Gastroesophageal sphincter (tissue), 4 donors: ENCODE data around the gene NEDD4L. TPM values are rescaled to one million over a fixed set of nuclear protein-coding genes. Genes with fewer than 3 reads are reported as not detected.

Experiments
- ATAC-seq: fragments of 150-250 bp; one replicate; pipeline ENCODE4 v1.9.1; 2016; ENCODE audit warnings: mild to moderate bottlenecking, moderate library complexity
- H3K27ac ChIP-seq, 4 donors: fragments of 200-600 bp; sonication (generic) in 3 of 4; 1 replicate in 3 of 4; 2 replicates in 1 of 4; pipeline ENCODE4 v1.5.1; 2016 to 2019
- H3K27me3 ChIP-seq: fragments of 200-600 bp; sonication (generic); one replicate; pipeline ENCODE4 v1.5.1; 2019
- H3K36me3 ChIP-seq, 2 donors: fragments of 200-600 bp; sonication (generic); one replicate each; pipeline ENCODE4 v1.5.1; 2019; ENCODE audit warnings: control low read depth in 1 of 2
- H3K4me1 ChIP-seq, 3 donors: fragments of 200-600 bp; sonication (generic); 1 replicate in 2 of 3; 2 replicates in 1 of 3; pipeline ENCODE4 v1.5.1; 2016 to 2019; ENCODE audit warnings: control low read depth in 2 of 3
- H3K4me3 ChIP-seq, 2 donors: fragments of 200-600 bp; sonication (generic); one replicate each; pipeline ENCODE4 v1.5.1; 2019; ENCODE audit warnings: mild to moderate bottlenecking in 1 of 2, moderate library complexity in 1 of 2
- H3K9me3 ChIP-seq, 3 donors: fragments of 200-600 bp; sonication (generic); one replicate each; pipeline ENCODE4 v1.5.1; 2017 to 2019; ENCODE audit warnings: control low read depth in 2 of 3
- EP300 ChIP-seq: sonication (generic); formaldehyde crosslinking; IDR thresholded peaks from one replicate; pipeline ENCODE4 v1.6.1; 2017; ENCODE audit warnings: antibody characterized with exemption, mild to moderate bottlenecking
- POLR2A ChIP-seq, 2 donors: fragments of 450-650 bp; IDR thresholded peaks; one replicate each; pipeline ENCODE4 v1.6.1; 2017; ENCODE audit warnings: antibody characterized with exemption in 2 of 2, mild to moderate bottlenecking in 2 of 2, moderate library complexity in 1 of 2
- POLR2AphosphoS5 ChIP-seq: sonication (generic); formaldehyde crosslinking; IDR thresholded peaks from one replicate; pipeline ENCODE4 v1.6.1; 2017; ENCODE audit warnings: antibody characterized with exemption
- WGBS, 2 donors: methylation state at CpG; one replicate each; pipeline ENCODE4 v1.1.5; 2018; ENCODE audit warnings: low coverage in 1 of 2; 5-methylcytosine and 5-hydroxymethylcytosine counted together
- total RNA-seq, 4 donors: library from RNA; depleted of rRNA; stranded (reverse); fragments of >200 nt; gene quantifications; one replicate each; pipeline ENCODE4 v1.1.0, GENCODE V29; 2016
- TF ChIP-seq, protein P1 (sequence below), 4 experiments: fragments of 200-600 bp in 2 of 4; fragments of 450-650 bp in 2 of 4; sonication (generic) in 1 of 4; IDR thresholded peaks; one replicate each; pipeline ENCODE4 v1.5.1; 2017 to 2019; ENCODE audit warnings: antibody characterized with exemption in 4 of 4, mild to moderate bottlenecking in 2 of 4, moderate library complexity in 2 of 4

The NEDD4L gene
- total RNA-seq, 4 donors from 2014 or later = 37.0 to 50.9 (median 43.0) TPM

DNA sequence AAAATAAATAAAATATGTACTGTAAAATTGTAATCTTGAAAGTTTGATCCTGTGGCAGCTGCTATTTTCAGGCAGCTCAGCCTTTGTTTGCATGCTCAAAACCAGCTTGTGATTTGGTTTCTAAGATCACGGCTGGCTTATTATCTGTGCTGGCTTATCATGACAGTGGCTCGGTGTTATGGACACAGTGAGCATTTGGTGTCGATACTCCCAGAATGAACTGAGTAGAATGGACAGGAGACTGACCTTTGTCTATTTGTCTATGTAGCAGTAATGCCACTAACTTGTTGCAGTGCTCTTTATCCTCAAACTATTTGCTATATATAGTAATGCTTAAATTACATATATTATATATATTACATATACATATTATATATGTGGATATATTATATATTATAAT, 58.8 kb downstream of the NEDD4L start:
- Histone ChIP-seq H3K9me3 (no peaks in the 10 kb centered on the region), H3K27ac (no peak overlapping the region), H3K4me1 (peaks cover 0 to 22% (median 0%) of the 10 kb centered on the region in 3 donors), H3K27me3 (no peaks in the 10 kb centered on the region), H3K4me3 (no peak overlapping the region), H3K36me3 (no peaks in the 10 kb centered on the region)
- WGBS, 2 donors = 73 to 77% methylated on average over 3 of the region's 3 CpGs
- ATAC-seq = no peak
- no peak for TF ChIP-seq EP300
- TF ChIP-seq, protein P1, sequence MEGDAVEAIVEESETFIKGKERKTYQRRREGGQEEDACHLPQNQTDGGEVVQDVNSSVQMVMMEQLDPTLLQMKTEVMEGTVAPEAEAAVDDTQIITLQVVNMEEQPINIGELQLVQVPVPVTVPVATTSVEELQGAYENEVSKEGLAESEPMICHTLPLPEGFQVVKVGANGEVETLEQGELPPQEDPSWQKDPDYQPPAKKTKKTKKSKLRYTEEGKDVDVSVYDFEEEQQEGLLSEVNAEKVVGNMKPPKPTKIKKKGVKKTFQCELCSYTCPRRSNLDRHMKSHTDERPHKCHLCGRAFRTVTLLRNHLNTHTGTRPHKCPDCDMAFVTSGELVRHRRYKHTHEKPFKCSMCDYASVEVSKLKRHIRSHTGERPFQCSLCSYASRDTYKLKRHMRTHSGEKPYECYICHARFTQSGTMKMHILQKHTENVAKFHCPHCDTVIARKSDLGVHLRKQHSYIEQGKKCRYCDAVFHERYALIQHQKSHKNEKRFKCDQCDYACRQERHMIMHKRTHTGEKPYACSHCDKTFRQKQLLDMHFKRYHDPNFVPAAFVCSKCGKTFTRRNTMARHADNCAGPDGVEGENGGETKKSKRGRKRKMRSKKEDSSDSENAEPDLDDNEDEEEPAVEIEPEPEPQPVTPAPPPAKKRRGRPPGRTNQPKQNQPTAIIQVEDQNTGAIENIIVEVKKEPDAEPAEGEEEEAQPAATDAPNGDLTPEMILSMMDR (IDR thresholded peaks at IDR 0.05) = no peak
- TF ChIP-seq POLR2A (IDR thresholded peaks at IDR 0.05) = no peak
- no peak for TF ChIP-seq POLR2AphosphoS5

DNA sequence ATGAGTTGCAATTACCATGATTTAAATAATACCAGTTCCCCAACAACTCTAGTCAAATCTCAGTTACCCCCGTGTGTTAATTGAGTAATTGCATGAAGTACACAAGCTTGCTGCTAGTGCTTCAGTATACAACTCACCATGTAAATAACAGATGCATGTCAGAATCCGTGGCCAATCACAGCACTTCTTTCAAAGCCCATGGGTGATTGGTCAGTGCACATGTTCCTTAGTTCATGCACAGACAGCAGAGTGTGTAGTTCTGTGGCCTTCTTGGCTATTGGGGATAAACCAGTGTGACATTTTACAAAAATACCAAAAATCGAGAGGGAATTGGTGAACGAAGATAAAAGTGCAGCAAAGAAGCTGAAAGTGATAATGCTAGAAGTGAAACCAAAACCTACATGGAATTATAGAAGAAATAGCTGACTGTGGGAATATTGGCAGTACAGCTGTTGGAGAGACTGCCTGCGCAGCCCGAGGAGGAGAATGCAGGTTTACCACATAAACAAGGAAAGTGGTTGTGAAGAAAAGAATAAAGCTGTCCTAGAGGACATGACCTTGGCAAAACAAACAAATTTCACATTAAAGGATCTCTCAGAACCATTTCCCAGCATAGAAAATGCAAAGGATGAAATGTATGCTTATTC, 59.4 kb downstream of the NEDD4L start:
- 56 to 77% methylated on average over 5 to 6 of the region's 6 CpGs for WGBS, 2 donors
- H3K9me3 ChIP-seq = no peaks in the 10 kb centered on the region
- TF ChIP-seq, protein P1 (IDR thresholded peaks at IDR 0.05) = no peak
- TF ChIP-seq EP300 (no peak), POLR2A (IDR thresholded peaks at IDR 0.05) (no peak), POLR2AphosphoS5 (no peak)
- peaks cover 0 to 22% (median 0%) of the 10 kb centered on the region in 3 donors for H3K4me1 ChIP-seq
- no peak overlapping the region for H3K4me3 ChIP-seq
- ATAC-seq = no peak
- no peaks in the 10 kb centered on the region for H3K36me3 ChIP-seq
- H3K27ac ChIP-seq = no peak overlapping the region
- H3K27me3 ChIP-seq = no peaks in the 10 kb centered on the region

DNA sequence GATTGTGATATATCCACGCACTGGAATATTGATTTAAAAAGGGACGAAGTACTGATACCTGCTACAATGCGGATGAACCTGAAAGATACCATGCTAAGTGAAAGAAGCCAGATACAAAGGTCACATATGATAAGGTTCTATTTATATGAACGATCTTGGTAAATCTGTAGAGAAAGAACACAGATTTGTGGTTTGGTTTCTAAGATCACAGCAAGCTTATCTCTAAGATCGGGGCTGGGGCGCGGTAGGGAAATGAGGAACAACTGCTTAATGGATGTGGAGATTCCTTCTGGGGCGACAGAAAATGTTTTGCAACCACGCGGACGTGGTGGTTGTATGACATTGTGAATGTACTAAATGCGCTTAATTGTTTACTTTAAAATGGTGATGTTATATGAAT, 60.1 kb downstream of the NEDD4L start:
- Histone ChIP-seq H3K27me3 (no peaks in the 10 kb centered on the region), H3K4me1 (peaks cover 0 to 22% (median 0%) of the 10 kb centered on the region in 3 donors), H3K4me3 (no peak overlapping the region), H3K9me3 (no peaks in the 10 kb centered on the region), H3K27ac (no peak overlapping the region), H3K36me3 (no peaks in the 10 kb centered on the region)
- no peak for ATAC-seq
- 72 to 75% methylated on average over 9 to 12 of the region's 12 CpGs for whole genome bisulfite sequencing, 2 donors
- TF ChIP-seq EP300 = no peak
- TF ChIP-seq POLR2A (IDR thresholded peaks at IDR 0.05) = no peak
- TF ChIP-seq, protein P1 (IDR thresholded peaks at IDR 0.05) = no peak
- no peak for TF ChIP-seq POLR2AphosphoS5

DNA sequence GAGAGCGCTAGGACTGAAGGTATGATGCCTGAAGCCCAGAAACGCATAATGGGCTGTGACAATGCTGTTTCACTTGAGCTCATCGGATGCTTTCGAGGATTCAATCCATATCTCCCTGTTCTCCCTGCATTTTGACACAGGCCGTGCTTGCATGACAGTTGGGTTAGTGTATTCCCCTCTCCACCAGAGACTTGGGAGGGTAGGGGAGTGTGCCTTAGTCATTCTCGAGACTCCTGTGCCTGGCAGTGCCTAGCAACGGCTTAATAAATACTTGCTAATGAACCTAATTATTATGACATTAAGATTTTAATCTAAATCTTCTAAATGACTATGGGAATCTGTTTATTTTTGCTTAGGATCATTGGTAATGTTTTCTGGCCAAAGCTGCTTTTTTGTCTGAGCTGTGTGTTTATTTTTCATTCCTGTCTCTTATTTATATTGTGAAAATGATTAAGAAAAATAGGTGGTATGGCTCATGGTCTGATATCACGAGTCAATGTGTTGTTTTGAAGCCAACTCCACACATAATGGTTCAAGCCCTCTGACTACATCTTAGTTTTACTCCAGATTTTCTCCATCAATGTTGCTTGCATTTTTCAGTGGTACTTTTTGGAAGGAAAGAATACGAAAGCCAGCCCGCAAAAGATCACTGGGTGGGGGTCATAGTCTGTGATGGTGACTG, 61.3 kb downstream of the NEDD4L start:
- ATAC-seq = no peak
- Histone ChIP-seq H3K4me3 (no peak overlapping the region), H3K9me3 (no peaks in the 10 kb centered on the region), H3K4me1 (peaks cover 0 to 22% (median 0%) of the 10 kb centered on the region in 3 donors), H3K27me3 (no peaks in the 10 kb centered on the region), H3K36me3 (no peaks in the 10 kb centered on the region), H3K27ac (peak overlapping the region in 3 of 4 donors; percentile 8 to 52 (median 20))
- no peak for TF ChIP-seq EP300
- no peak for TF ChIP-seq POLR2AphosphoS5
- TF ChIP-seq POLR2A (IDR thresholded peaks at IDR 0.05) = no peak
- TF ChIP-seq, protein P1 (IDR thresholded peaks at IDR 0.05) = no peak
- WGBS, 2 donors = 49 to 64% methylated on average over 5 to 10 of the region's 10 CpGs

DNA sequence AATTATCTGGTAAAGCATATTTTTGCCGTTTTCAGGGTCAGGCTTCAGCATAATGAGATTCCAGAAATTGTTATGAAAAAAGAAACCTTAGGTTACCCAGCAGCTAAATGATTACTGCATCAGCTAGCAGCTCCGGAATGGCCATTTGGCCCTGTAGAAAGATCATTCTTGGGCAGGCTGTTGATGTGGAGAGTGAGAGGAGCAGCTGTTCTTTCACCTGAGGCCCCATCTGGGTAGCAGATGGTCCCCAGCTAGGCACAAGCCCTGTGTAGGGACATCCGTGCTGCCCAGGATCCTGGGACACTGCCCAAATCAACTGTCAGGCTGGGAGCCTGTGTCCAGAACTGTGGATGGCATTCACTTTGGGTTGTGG, 61.8 kb downstream of the NEDD4L start:
- H3K9me3 ChIP-seq = no peaks in the 10 kb centered on the region
- TF ChIP-seq POLR2AphosphoS5 (no peak), POLR2A (IDR thresholded peaks at IDR 0.05) (no peak), EP300 (no peak)
- TF ChIP-seq, protein P1 (IDR thresholded peaks at IDR 0.05) = no peak
- H3K4me3 ChIP-seq = no peak overlapping the region
- peaks cover 0 to 22% (median 0%) of the 10 kb centered on the region in 3 donors for H3K4me1 ChIP-seq
- no peak for ATAC-seq
- H3K27ac ChIP-seq = peak overlapping the region in 3 of 4 donors; percentile 8 to 52 (median 28)
- WGBS, 2 donors = 0 to 36% methylated on average over 1 to 2 of the region's 3 CpGs
- no peaks in the 10 kb centered on the region for H3K36me3 ChIP-seq
- H3K27me3 ChIP-seq = no peaks in the 10 kb centered on the region
